ENCODE results near the gene MRPL21. TPM values are rescaled to one million over a fixed set of nuclear protein-coding genes. Genes with fewer than 3 reads are reported as not detected.
A peak's percentile ranks its signal among the peaks of the same experiment; 100 is the strongest.

The MRPL21 gene
- total RNA-seq, 1 donor from 2014 or later, result 31.5 TPM

- Mint-ChIP-seq H3K27ac (ENCODE audit: unreplicated experiment) (no peak overlapping the region), H3K9me3 (ENCODE audit: low read depth) (no peaks in the 10 kb centered on the region), H3K4me1 (ENCODE audit: low read depth) (peaks cover 24% of the 10 kb centered on the region), H3K4me3 (ENCODE audit: unreplicated experiment) (no peak overlapping the region), H3K27me3 (ENCODE audit: low read depth) (peaks cover 23% of the 10 kb centered on the region), H3K36me3 (ENCODE audit: low read depth) (peaks cover 2% of the 10 kb centered on the region)
- TF ChIP-seq CTCF (IDR thresholded peaks at IDR 0.05), result no peak
- DNase-seq (ENCODE audit: low spot score), result no peak
These were observed 58.2 kb downstream of the MRPL21 start for GRCh38 chr11:68845351-68846002.

GRCh38 chr11:68844801-68845200 lies 58.8 kb downstream of the MRPL21 start:
- Mint-ChIP-seq H3K9me3 (ENCODE audit: low read depth) (no peaks in the 10 kb centered on the region), H3K27me3 (ENCODE audit: low read depth) (peaks cover 23% of the 10 kb centered on the region), H3K4me3 (ENCODE audit: unreplicated experiment) (no peak overlapping the region), H3K36me3 (ENCODE audit: low read depth) (peaks cover 2% of the 10 kb centered on the region), H3K27ac (ENCODE audit: unreplicated experiment) (no peak overlapping the region), H3K4me1 (ENCODE audit: low read depth) (peaks cover 31% of the 10 kb centered on the region)
- DNase-seq (ENCODE audit: low spot score), result no peak
- no peak for TF ChIP-seq CTCF (IDR thresholded peaks at IDR 0.05)

GRCh38 chr11:68844376-68844775 lies 59.3 kb downstream of the MRPL21 start:
- no peaks in the 10 kb centered on the region for H3K9me3 Mint-ChIP-seq (ENCODE audit: low read depth)
- peaks cover 2% of the 10 kb centered on the region for H3K36me3 Mint-ChIP-seq (ENCODE audit: low read depth)
- peaks cover 35% of the 10 kb centered on the region for H3K4me1 Mint-ChIP-seq (ENCODE audit: low read depth)
- peaks cover 23% of the 10 kb centered on the region for H3K27me3 Mint-ChIP-seq (ENCODE audit: low read depth)
- H3K4me3 Mint-ChIP-seq (ENCODE audit: unreplicated experiment), result peak overlapping the region; percentile 60
- DNase-seq (ENCODE audit: low spot score), result no peak
- H3K27ac Mint-ChIP-seq (ENCODE audit: unreplicated experiment), result no peak overlapping the region
- TF ChIP-seq CTCF (IDR thresholded peaks at IDR 0.05), result no peak

GRCh38 chr11:68843703-68844312 lies 59.8 kb downstream of the MRPL21 start:
- Mint-ChIP-seq H3K4me1 (ENCODE audit: low read depth) (peaks cover 40% of the 10 kb centered on the region), H3K27ac (ENCODE audit: unreplicated experiment) (no peak overlapping the region), H3K9me3 (ENCODE audit: low read depth) (no peaks in the 10 kb centered on the region), H3K27me3 (ENCODE audit: low read depth) (peaks cover 23% of the 10 kb centered on the region), H3K4me3 (ENCODE audit: unreplicated experiment) (peak overlapping the region; percentile 60), H3K36me3 (ENCODE audit: low read depth) (peaks cover 2% of the 10 kb centered on the region)
- TF ChIP-seq CTCF (IDR thresholded peaks at IDR 0.05), result peak; percentile 73
- no peak for DNase-seq (ENCODE audit: low spot score)

- Mint-ChIP-seq H3K4me3 (ENCODE audit: unreplicated experiment) (peak overlapping the region; percentile 31), H3K27ac (ENCODE audit: unreplicated experiment) (no peak overlapping the region), H3K27me3 (ENCODE audit: low read depth) (peaks cover 20% of the 10 kb centered on the region), H3K36me3 (ENCODE audit: low read depth) (peaks cover 2% of the 10 kb centered on the region), H3K9me3 (ENCODE audit: low read depth) (no peaks in the 10 kb centered on the region), H3K4me1 (ENCODE audit: low read depth) (peaks cover 46% of the 10 kb centered on the region)
- TF ChIP-seq CTCF (IDR thresholded peaks at IDR 0.05), result no peak
- no peak for DNase-seq (ENCODE audit: low spot score)
These were observed 60.5 kb downstream of the MRPL21 start for GRCh38 chr11:68843052-68843561.

Data from chondrocyte (in vitro differentiated cells).